Gastrocnemius medialis (tissue), 4 donors: ENCODE measurements around the gene CHN2. TPM values are rescaled to one million over a fixed set of nuclear protein-coding genes. Genes with fewer than 3 reads are reported as not detected.

Experiments used
- ATAC-seq, 2 donors: fragments of 150-250 bp; one replicate each; pipeline ENCODE4 v1.9.1; 2016
- DNase-seq, 2 donors: peaks; one replicate each; pipeline ENCODE4 v3.0.0-alpha.2; 2019
- H3K27ac ChIP-seq, 4 donors: fragments of 200-600 bp; sonication (generic); 1 replicate in 1 of 4; 2 replicates in 3 of 4; pipeline ENCODE4 v1.5.1; 2016 to 2018; ENCODE audit warnings: mild to moderate bottlenecking in 2 of 4, moderate library complexity in 1 of 4
- H3K27me3 ChIP-seq, 3 donors: fragments of 200-600 bp; sonication (generic) in 2 of 3; 1 replicate in 1 of 3; 2 replicates in 2 of 3; pipeline versions ENCODE4 v1.5.1 to v1.6.0; 2016 to 2019; ENCODE audit warnings: mild to moderate bottlenecking in 1 of 3, moderate library complexity in 1 of 3
- H3K36me3 ChIP-seq, 2 donors: fragments of 200-600 bp; sonication (generic) in 1 of 2; one replicate each; pipeline ENCODE4 v1.5.1; 2017 to 2018
- H3K4me1 ChIP-seq, 2 donors: fragments of 200-600 bp; sonication (generic) in 1 of 2; one replicate each; pipeline ENCODE4 v1.5.1; 2016 to 2017; ENCODE audit warnings: mild to moderate bottlenecking in 2 of 2
- H3K4me3 ChIP-seq, 4 donors: fragments of 200-600 bp; sonication (generic) in 3 of 4; 1 replicate in 1 of 4; 2 replicates in 3 of 4; pipeline ENCODE4 v1.5.1; 2016 to 2019; ENCODE audit warnings: mild to moderate bottlenecking in 2 of 4
- H3K9me3 ChIP-seq, 3 donors: fragments of 200-600 bp; sonication (generic) in 2 of 3; 1 replicate in 1 of 3; 2 replicates in 2 of 3; pipeline ENCODE4 v1.5.1; 2016 to 2019
- POLR2A ChIP-seq, 2 donors: fragments of 450-650 bp; IDR thresholded peaks; one replicate each; pipeline ENCODE4 v1.6.1; 2017; ENCODE audit warnings: antibody characterized with exemption in 2 of 2, mild to moderate bottlenecking in 2 of 2, moderate library complexity in 2 of 2
- in situ Hi-C, 4 donors: fragments of 200-750 bp; cut with MboI; loops; one replicate each; pipeline versions ENCODE4 v1.15.0 to v1.8.0; 2017; ENCODE audit warnings: low sequenced_read_pairs in 4 of 4
- intact Hi-C: fragments of 100-400 bp; cut with DNase I; formaldehyde crosslinking; loops from one replicate; pipeline ENCODE4 v1.15.1; 2023; ENCODE audit warnings: low total_unique reads
- total RNA-seq, 4 donors: library from RNA; depleted of rRNA; stranded (reverse); fragments of >200 nt; gene quantifications; one replicate each; pipeline versions ENCODE4 v1.1.0 to v1.2.3, GENCODE V29; 2016
- TF ChIP-seq, protein P1 (sequence below), 5 experiments: fragments of 450-650 bp in 3 of 5; fragments of 200-600 bp in 2 of 5; sonication (generic) in 2 of 5; IDR thresholded peaks in 4 of 5; conservative IDR thresholded peaks in 1 of 5; 1 replicate in 4 of 5; 2 replicates in 1 of 5; pipeline ENCODE4 v1.5.1; 2016 to 2019; ENCODE audit warnings: antibody characterized with exemption in 5 of 5, mild to moderate bottlenecking in 3 of 5, moderate library complexity in 3 of 5

Gene CHN2
- total RNA-seq, 4 donors from 2014 or later: 5.9 to 11.3 (median 8.2) TPM

DNA sequence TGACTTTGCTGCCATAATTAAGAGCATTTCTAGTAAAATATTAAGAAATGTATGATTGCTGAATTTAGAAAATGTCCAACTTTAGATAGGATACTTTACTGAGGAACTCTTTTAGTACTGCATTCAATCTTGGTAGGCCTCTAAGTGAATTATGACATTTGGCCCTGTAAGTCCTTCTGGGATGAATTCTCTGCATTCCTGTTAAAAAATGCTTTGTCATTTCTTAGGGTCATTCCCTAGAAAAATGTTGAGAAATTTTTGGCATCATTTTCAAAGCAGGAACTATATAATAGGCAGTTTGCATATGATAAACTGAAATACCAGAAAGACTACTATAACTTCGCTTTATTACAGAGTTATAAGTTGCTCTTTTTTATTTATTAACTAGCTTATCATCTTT lies 299.8 kb downstream of the CHN2 start:
- H3K27me3 ChIP-seq: no peaks in the 10 kb centered on the region
- DNase-seq: no peak
- TF ChIP-seq POLR2A (IDR thresholded peaks at IDR 0.05): no peak
- TF ChIP-seq, protein P1, sequence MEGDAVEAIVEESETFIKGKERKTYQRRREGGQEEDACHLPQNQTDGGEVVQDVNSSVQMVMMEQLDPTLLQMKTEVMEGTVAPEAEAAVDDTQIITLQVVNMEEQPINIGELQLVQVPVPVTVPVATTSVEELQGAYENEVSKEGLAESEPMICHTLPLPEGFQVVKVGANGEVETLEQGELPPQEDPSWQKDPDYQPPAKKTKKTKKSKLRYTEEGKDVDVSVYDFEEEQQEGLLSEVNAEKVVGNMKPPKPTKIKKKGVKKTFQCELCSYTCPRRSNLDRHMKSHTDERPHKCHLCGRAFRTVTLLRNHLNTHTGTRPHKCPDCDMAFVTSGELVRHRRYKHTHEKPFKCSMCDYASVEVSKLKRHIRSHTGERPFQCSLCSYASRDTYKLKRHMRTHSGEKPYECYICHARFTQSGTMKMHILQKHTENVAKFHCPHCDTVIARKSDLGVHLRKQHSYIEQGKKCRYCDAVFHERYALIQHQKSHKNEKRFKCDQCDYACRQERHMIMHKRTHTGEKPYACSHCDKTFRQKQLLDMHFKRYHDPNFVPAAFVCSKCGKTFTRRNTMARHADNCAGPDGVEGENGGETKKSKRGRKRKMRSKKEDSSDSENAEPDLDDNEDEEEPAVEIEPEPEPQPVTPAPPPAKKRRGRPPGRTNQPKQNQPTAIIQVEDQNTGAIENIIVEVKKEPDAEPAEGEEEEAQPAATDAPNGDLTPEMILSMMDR (IDR thresholded peaks at IDR 0.05 in 4 of 5, conservative IDR thresholded peaks at IDR 0.05 in 1 of 5): no peak
- no peaks in the 10 kb centered on the region for H3K9me3 ChIP-seq
- H3K27ac ChIP-seq: no peak overlapping the region
- no peak overlapping the region for H3K4me3 ChIP-seq
- no peaks in the 10 kb centered on the region for H3K4me1 ChIP-seq
- intact Hi-C loops: no loop called here
- H3K36me3 ChIP-seq: no peaks in the 10 kb centered on the region
- in situ Hi-C loops: no loop called here
- ATAC-seq: no peak

DNA sequence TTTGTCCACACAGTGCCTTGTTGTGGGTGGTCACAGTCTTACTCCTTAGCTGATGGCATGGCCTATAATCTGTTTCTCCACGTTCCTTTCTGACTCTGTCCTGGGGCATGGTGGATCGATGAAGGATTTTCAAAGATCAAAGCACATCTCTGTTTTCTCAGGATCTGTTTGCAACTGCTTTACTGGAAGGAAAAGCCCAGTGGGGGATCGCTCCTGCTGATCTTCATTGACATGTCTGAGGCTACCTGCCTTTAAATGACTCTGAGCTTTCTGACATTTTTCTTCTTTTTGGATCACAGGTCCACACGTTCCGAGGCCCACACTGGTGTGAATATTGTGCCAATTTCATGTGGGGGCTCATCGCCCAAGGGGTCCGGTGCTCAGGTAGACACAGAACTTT lies 301.1 kb downstream of the CHN2 start:
- in situ Hi-C loops: no loop called here

DNA sequence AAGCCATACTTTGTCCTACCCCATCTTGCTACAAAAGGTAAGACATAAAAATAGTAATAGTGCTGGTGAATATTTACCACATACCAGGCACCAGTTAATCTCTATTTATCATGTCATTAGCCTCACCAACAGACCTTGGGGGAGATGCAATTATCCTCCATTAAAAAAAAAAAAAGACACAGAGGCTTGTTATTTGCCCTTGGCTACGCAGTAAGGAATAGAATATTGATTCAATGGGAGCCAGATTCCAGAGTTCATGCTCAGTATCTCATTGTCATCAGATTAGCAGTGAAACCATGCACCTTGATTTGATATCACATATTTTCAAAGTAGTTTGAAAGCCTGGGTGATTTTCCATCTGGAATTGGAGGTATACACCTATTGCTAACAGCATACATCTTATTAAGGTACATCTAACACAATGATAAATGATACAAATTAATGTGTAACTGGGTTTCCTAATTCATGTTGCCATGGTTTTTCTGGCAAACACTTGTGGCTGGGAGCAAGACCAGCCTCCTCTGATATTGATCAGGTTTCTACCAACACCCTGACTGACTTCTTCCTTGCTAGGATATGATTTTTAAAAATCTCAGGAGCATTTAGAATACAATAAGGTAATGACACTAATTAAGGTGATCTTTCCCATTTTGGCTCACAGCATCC lies 301.9 kb downstream of the CHN2 start:
- Histone ChIP-seq H3K27ac (no peak overlapping the region), H3K4me3 (no peak overlapping the region), H3K4me1 (no peaks in the 10 kb centered on the region), H3K36me3 (no peaks in the 10 kb centered on the region), H3K27me3 (no peaks in the 10 kb centered on the region), H3K9me3 (no peaks in the 10 kb centered on the region)
- in situ Hi-C loops: no loop called here
- no peak for ATAC-seq
- TF ChIP-seq POLR2A (IDR thresholded peaks at IDR 0.05): no peak
- TF ChIP-seq, protein P1 (IDR thresholded peaks at IDR 0.05 in 4 of 5, conservative IDR thresholded peaks at IDR 0.05 in 1 of 5): no peak
- DNase-seq: no peak
- intact Hi-C loops: no loop called here

More for the DNA sequence above, 301.1 kb downstream of the CHN2 start:
- Histone ChIP-seq H3K4me3 (no peak overlapping the region), H3K27ac (no peak overlapping the region), H3K27me3 (no peaks in the 10 kb centered on the region), H3K36me3 (no peaks in the 10 kb centered on the region), H3K4me1 (no peaks in the 10 kb centered on the region), H3K9me3 (no peaks in the 10 kb centered on the region)
- DNase-seq: no peak
- intact Hi-C loops: no loop called here
- TF ChIP-seq POLR2A (IDR thresholded peaks at IDR 0.05): no peak
- TF ChIP-seq, protein P1 (IDR thresholded peaks at IDR 0.05 in 4 of 5, conservative IDR thresholded peaks at IDR 0.05 in 1 of 5): no peak
- no peak for ATAC-seq

DNA sequence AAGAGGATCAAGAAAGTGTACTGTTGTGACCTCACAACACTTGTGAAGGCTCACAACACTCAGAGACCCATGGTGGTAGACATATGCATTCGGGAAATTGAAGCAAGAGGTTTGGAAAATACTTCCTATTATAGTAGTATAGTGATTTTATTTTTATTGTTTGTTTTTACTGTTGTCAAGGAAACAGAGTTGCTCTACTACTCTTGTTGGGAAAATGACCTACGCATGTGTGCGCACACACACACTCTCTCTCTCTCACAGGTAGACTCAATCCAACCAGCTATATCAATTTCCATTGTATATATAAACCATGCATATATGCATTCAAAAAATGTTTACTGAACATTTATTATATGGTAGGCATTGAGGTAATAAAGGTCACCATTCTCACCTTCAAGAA lies 305.4 kb downstream of the CHN2 start:
- H3K27me3 ChIP-seq: no peaks in the 10 kb centered on the region
- in situ Hi-C loops (no loop called here), intact Hi-C loops (no loop called here)
- no peak for DNase-seq
- no peaks in the 10 kb centered on the region for H3K9me3 ChIP-seq
- H3K4me1 ChIP-seq: no peaks in the 10 kb centered on the region
- TF ChIP-seq, protein P1 (IDR thresholded peaks at IDR 0.05 in 4 of 5, conservative IDR thresholded peaks at IDR 0.05 in 1 of 5): no peak
- no peak for TF ChIP-seq POLR2A (IDR thresholded peaks at IDR 0.05)
- no peak for ATAC-seq
- no peaks in the 10 kb centered on the region for H3K36me3 ChIP-seq
- H3K27ac ChIP-seq: no peak overlapping the region
- no peak overlapping the region for H3K4me3 ChIP-seq

DNA sequence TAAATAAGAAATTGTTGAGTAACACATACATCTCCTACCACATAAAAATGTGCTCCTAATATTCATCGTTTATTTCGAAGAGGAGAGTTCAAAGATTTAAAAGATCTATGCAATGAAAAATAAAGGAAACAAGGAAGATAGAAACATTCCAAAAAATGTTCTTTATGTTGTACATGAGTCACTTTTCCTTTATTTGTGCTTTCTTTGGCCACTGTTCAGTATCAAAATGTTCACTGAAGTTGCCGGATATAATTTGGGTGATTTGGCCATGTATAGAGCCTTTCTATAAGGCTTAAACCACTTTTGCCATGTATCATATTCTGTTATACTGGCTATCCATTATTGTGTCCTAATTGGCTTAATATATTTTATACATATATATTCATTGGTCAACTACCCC lies 306.1 kb downstream of the CHN2 start:
- no peak for TF ChIP-seq POLR2A (IDR thresholded peaks at IDR 0.05)
- TF ChIP-seq, protein P1 (IDR thresholded peaks at IDR 0.05 in 4 of 5, conservative IDR thresholded peaks at IDR 0.05 in 1 of 5): no peak
- in situ Hi-C loops: no loop called here
- no peaks in the 10 kb centered on the region for H3K4me1 ChIP-seq
- no peaks in the 10 kb centered on the region for H3K27me3 ChIP-seq
- H3K27ac ChIP-seq: no peak overlapping the region
- no peaks in the 10 kb centered on the region for H3K9me3 ChIP-seq
- H3K36me3 ChIP-seq: no peaks in the 10 kb centered on the region
- intact Hi-C loops: no loop called here
- H3K4me3 ChIP-seq: no peak overlapping the region
- ATAC-seq (no peak), DNase-seq (no peak)
